ENCODE measurements around the gene GRID1. TPM values are rescaled to one million over a fixed set of nuclear protein-coding genes. Genes with fewer than 3 reads are reported as not detected.

The GRID1 gene
- polyA plus RNA-seq, 1 of the 3 experiments (the other 2 are of a cell fraction) = 0.13 TPM

- peaks cover 0 to 10% of the 10 kb centered on the region in 2 experiments; a peak in 2 of 4 replicates for H3K4me1 ChIP-seq (ENCODE audit: control insufficient read depth in 1 of 2, insufficient read depth in 2 of 2, low read depth in 1 of 2, low read length in 1 of 2)
- CTCF ChIA-PET = interaction anchor here (0.8 to 1.0 kb wide), 2 partner anchors 63 to 587 kb away, joined by 3 read pairs; no protein-coding TSS in a partner anchor
- no peak overlapping the region for H3K27ac ChIP-seq (ENCODE audit: low read depth in 2 of 2, low read length in 1 of 2)
Measured at GRCh38 chr10:85789125-85789524, 577.5 kb downstream of the GRID1 start.

GRCh38 chr10:85788570-85788969 lies 578.0 kb downstream of the GRID1 start:
- Histone ChIP-seq H2AFZ (ENCODE audit: low read depth) (no peak overlapping the region), H3K79me2 (ENCODE audit: insufficient read depth) (no peaks in the 10 kb centered on the region), H4K20me1 (ENCODE audit: insufficient read depth) (no peaks in the 10 kb centered on the region), H3K36me3 (replicated peaks in 1 of 2; ENCODE audit: control insufficient read depth in 1 of 2, insufficient read depth in 2 of 2, low read length in 1 of 2) (no peaks in the 10 kb centered on the region), H3K4me1 (ENCODE audit: control insufficient read depth in 1 of 2, insufficient read depth in 2 of 2, low read depth in 1 of 2, low read length in 1 of 2) (peaks cover 0 to 10% of the 10 kb centered on the region in 2 experiments; a peak in 1 of 4 replicates), H3K27ac (ENCODE audit: low read depth in 2 of 2, low read length in 1 of 2) (no peak overlapping the region), H3K4me3 (ENCODE audit: low read depth in 2 of 2, low read length in 1 of 2) (no peak overlapping the region), H3F3A (replicated peaks; ENCODE audit: insufficient read depth) (no peaks in the 10 kb centered on the region), H3K9me3 (no peaks in the 10 kb centered on the region), H3K27me3 (ENCODE audit: insufficient read depth) (no peaks in the 10 kb centered on the region), H3K4me2 (no peak overlapping the region), H3K9ac (no peak overlapping the region), H3K9me2 (no peaks in the 10 kb centered on the region)
- no peak for DNase-seq
- CTCF ChIA-PET = interaction anchor here (1.0 kb wide), 1 partner anchor 63 kb away, joined by 3 read pairs; no protein-coding TSS in a partner anchor
- TF ChIP-seq POLR2AphosphoS5 (IDR thresholded peaks at IDR 0.05; ENCODE audit: low read depth, low read length) (no peak), FOXJ3 (CRISPR knock-in tag; IDR thresholded peaks at IDR 0.05) (no peak), RCOR1 (IDR thresholded peaks at IDR 0.05; ENCODE audit: low read length) (no peak)
- POLR2A ChIA-PET = no interaction called here
- WGBS (ENCODE audit: low lambda C conversion rate) = 28% methylated on average over 4 of the region's 4 CpGs

More at GRCh38 chr10:85789125-85789524, 577.5 kb downstream of the GRID1 start:
- POLR2A ChIA-PET = no interaction called here
- Histone ChIP-seq H2AFZ (ENCODE audit: low read depth) (no peak overlapping the region), H3K4me2 (no peak overlapping the region), H3F3A (replicated peaks; ENCODE audit: insufficient read depth) (no peaks in the 10 kb centered on the region), H3K4me3 (ENCODE audit: low read depth in 2 of 2, low read length in 1 of 2) (no peak overlapping the region), H3K36me3 (replicated peaks in 1 of 2; ENCODE audit: control insufficient read depth in 1 of 2, insufficient read depth in 2 of 2, low read length in 1 of 2) (no peaks in the 10 kb centered on the region), H3K27me3 (ENCODE audit: insufficient read depth) (no peaks in the 10 kb centered on the region), H3K9me3 (no peaks in the 10 kb centered on the region), H3K9ac (no peak overlapping the region), H4K20me1 (ENCODE audit: insufficient read depth) (no peaks in the 10 kb centered on the region), H3K9me2 (no peaks in the 10 kb centered on the region), H3K79me2 (ENCODE audit: insufficient read depth) (no peaks in the 10 kb centered on the region)
- no peak for DNase-seq
- TF ChIP-seq NFIC (IDR thresholded peaks at IDR 0.05; ENCODE audit: borderline replicate concordance) = no peak
- no peak for TF ChIP-seq USF2 (IDR thresholded peaks at IDR 0.05; ENCODE audit: borderline replicate concordance, low read depth, low read length)
- TF ChIP-seq TCF12 (IDR thresholded peaks at IDR 0.05) = no peak
- no peak for TF ChIP-seq REST (IDR thresholded peaks at IDR 0.05; ENCODE audit: low read depth, low read length)
- no peak for TF ChIP-seq POLR2AphosphoS5 (IDR thresholded peaks at IDR 0.05; ENCODE audit: low read depth, low read length)
- no peak for TF ChIP-seq TEAD4 (IDR thresholded peaks at IDR 0.05; ENCODE audit: borderline replicate concordance, insufficient read depth)
- no peak for TF ChIP-seq ELF1 (IDR thresholded peaks at IDR 0.05)
- TF ChIP-seq RFX5 (IDR thresholded peaks at IDR 0.05; ENCODE audit: low read length) = no peak
- 56% methylated on average over 3 of the region's 3 CpGs for WGBS (ENCODE audit: low lambda C conversion rate)
